H1 (cell line): ENCODE results near the gene FKTN. TPM values are rescaled to one million over a fixed set of nuclear protein-coding genes. Genes with fewer than 3 reads are reported as not detected.

Source experiments
- CTCF ChIA-PET: fragments of 300-600 bp; sonication (Branson Sonifier 250); formaldehyde crosslinking; loops from one replicate; lab custom pipeline; 2021; ENCODE audit not compliant: partially characterized antibody; lab: Charles Lee
- POLR2A ChIA-PET: fragments of 300-600 bp; sonication (Branson Sonifier 250); formaldehyde crosslinking; loops from one replicate; lab custom pipeline; 2021; ENCODE audit warnings: inconsistent platforms; ENCODE audit not compliant: partially characterized antibody; lab: Charles Lee
- DNase-seq, 2 experiments: peaks; one replicate each; pipeline versions ENCODE4 v3.0.0 to v3.0.0-alpha.2; 2010 to 2022; ENCODE audit warnings: low spot score in 2 of 2, low read depth in 1 of 2, mixed read lengths in 1 of 2
- FAIRE-seq: peaks from 2 replicates; lab custom pipeline; 2011; peaks lifted over from hg19 to GRCh38; lab: Jason Lieb, UNC
- H2AFZ ChIP-seq: 2 replicates; pipeline ENCODE4 v1.8.1; 2012; ENCODE audit warnings: low read length, inconsistent platforms
- H2AK5ac ChIP-seq: 2 replicates; pipeline ENCODE4 v1.6.1; 2013; ENCODE audit warnings: low read depth, low read length
- H2BK120ac ChIP-seq: replicated peaks from 2 replicates; pipeline ENCODE3; 2013; ENCODE audit warnings: low read depth, low read length, inconsistent platforms
- H2BK12ac ChIP-seq: 2 replicates; pipeline ENCODE4 v1.6.1; 2013; ENCODE audit warnings: low read depth, low read length
- H2BK15ac ChIP-seq: 2 replicates; pipeline ENCODE4 v1.6.1; 2013; ENCODE audit warnings: low read length
- H2BK20ac ChIP-seq: 2 replicates; pipeline ENCODE4 v1.6.1; 2013; ENCODE audit warnings: low read length
- H2BK5ac ChIP-seq: 2 replicates; pipeline ENCODE4 v1.6.1; 2013; ENCODE audit warnings: low read depth, low read length
- H3K14ac ChIP-seq: 2 replicates; pipeline ENCODE4 v1.6.1; 2013; ENCODE audit warnings: inconsistent platforms; ENCODE audit not compliant: insufficient read length
- H3K18ac ChIP-seq: 2 replicates; pipeline ENCODE4 v1.6.1; 2013; ENCODE audit warnings: low read length; ENCODE audit errors: extremely low read depth
- H3K23ac ChIP-seq: 2 replicates; pipeline ENCODE4 v1.6.1; 2013; ENCODE audit warnings: inconsistent platforms; ENCODE audit not compliant: insufficient read length
- H3K23me2 ChIP-seq: 2 replicates; pipeline ENCODE4 v1.6.1; 2013; ENCODE audit warnings: low read depth, low read length
- H3K27ac ChIP-seq: 2 replicates; pipeline ENCODE4 v1.6.1; 2011; ENCODE audit warnings: low read depth, low read length, inconsistent platforms
- H3K27me3 ChIP-seq, 4 experiments: replicated peaks in 1 of 4; 1 replicate in 1 of 4; 2 replicates in 3 of 4; pipeline versions ENCODE4 v1.6.1 to v1.8.1; 2011 to 2013; ENCODE audit warnings: low read length in 3 of 4, mild to moderate bottlenecking in 3 of 4, inconsistent platforms in 2 of 4, mixed read lengths in 2 of 4, moderate library complexity in 1 of 4; ENCODE audit not compliant: control insufficient read depth in 3 of 4, insufficient read depth in 3 of 4; ENCODE audit errors: extremely low read depth in 1 of 4
- H3K36me3 ChIP-seq, 4 experiments: 2 replicates each; pipeline versions ENCODE4 v1.6.1 to v1.8.1; 2011 to 2013; ENCODE audit warnings: mild to moderate bottlenecking in 4 of 4, low read length in 3 of 4, moderate library complexity in 2 of 4, control low read depth in 1 of 4, inconsistent platforms in 1 of 4; ENCODE audit not compliant: insufficient read depth in 4 of 4, control insufficient read depth in 2 of 4
- H3K4ac ChIP-seq: replicated peaks from 2 replicates; pipeline ENCODE3; 2013; ENCODE audit warnings: low read length, low read depth, mixed read lengths, inconsistent platforms; ENCODE audit not compliant: insufficient read length
- H3K4me1 ChIP-seq, 4 experiments: replicated peaks in 1 of 4; 1 replicate in 1 of 4; 2 replicates in 3 of 4; pipeline versions ENCODE4 v1.6.1 to v1.8.1; 2011 to 2013; ENCODE audit warnings: low read length in 3 of 4, inconsistent platforms in 2 of 4, mixed read lengths in 1 of 4; ENCODE audit not compliant: insufficient read depth in 4 of 4, control insufficient read depth in 3 of 4
- H3K4me2 ChIP-seq, 2 experiments: 2 replicates each; pipeline versions ENCODE4 v1.6.1 to v1.8.1; 2011 to 2013; ENCODE audit warnings: low read depth in 2 of 2, low read length in 2 of 2, control low read depth in 1 of 2, inconsistent platforms in 1 of 2, mild to moderate bottlenecking in 1 of 2; ENCODE audit not compliant: insufficient read depth in 1 of 2
- H3K4me3 ChIP-seq, 4 experiments: fragments of 200-600, 300-600 bp in 1 of 4; sonication (generic), shearing (Covaris generic), sonication (Bioruptor Twin) in 1 of 4; 2 replicates each; pipeline versions ENCODE4 v1.5.1 to v1.8.1; 2011 to 2016; ENCODE audit warnings: low read length in 4 of 4, low read depth in 3 of 4, control low read depth in 2 of 4, inconsistent platforms in 2 of 4, mild to moderate bottlenecking in 2 of 4, mixed read lengths in 1 of 4, moderate library complexity in 1 of 4; ENCODE audit not compliant: insufficient read depth in 2 of 4; ENCODE audit errors: extremely low read depth in 1 of 4
- H3K56ac ChIP-seq: replicated peaks from 2 replicates; pipeline ENCODE3; 2013; ENCODE audit warnings: low read depth, mild to moderate bottlenecking, mixed read lengths, low read length, inconsistent platforms; ENCODE audit not compliant: insufficient read length
- H3K79me1 ChIP-seq: 2 replicates; pipeline ENCODE4 v1.6.1; 2013; ENCODE audit warnings: low read depth, low read length, control low read depth
- H3K79me2 ChIP-seq, 2 experiments: 2 replicates each; pipeline versions ENCODE4 v1.6.1 to v1.8.1; 2012 to 2013; ENCODE audit warnings: low read length in 2 of 2, mild to moderate bottlenecking in 2 of 2, inconsistent platforms in 1 of 2; ENCODE audit not compliant: insufficient read depth in 2 of 2, control insufficient read depth in 1 of 2
- H3K9ac ChIP-seq, 4 experiments: replicated peaks in 1 of 4; 1 replicate in 1 of 4; 2 replicates in 3 of 4; pipeline versions ENCODE4 v1.6.1 to v1.8.1; 2011 to 2013; ENCODE audit warnings: low read depth in 3 of 4, low read length in 3 of 4, control low read depth in 2 of 4, mild to moderate bottlenecking in 2 of 4, moderate library complexity in 2 of 4, inconsistent platforms in 1 of 4; ENCODE audit errors: extremely low read depth in 1 of 4
- H3K9me3 ChIP-seq, 2 experiments: 2 replicates each; pipeline versions ENCODE4 v1.6.1 to v1.8.1; 2012 to 2013; ENCODE audit warnings: mild to moderate bottlenecking in 2 of 2, moderate library complexity in 2 of 2, control low read depth in 1 of 2, inconsistent platforms in 1 of 2, low read depth in 1 of 2, low read length in 1 of 2, mixed read lengths in 1 of 2; ENCODE audit not compliant: insufficient read depth in 2 of 2
- H4K20me1 ChIP-seq, 2 experiments: replicated peaks in 1 of 2; 2 replicates each; pipeline versions ENCODE3 to v1.8.1; 2011 to 2013; ENCODE audit warnings: inconsistent platforms in 2 of 2, low read length in 2 of 2, mild to moderate bottlenecking in 1 of 2; ENCODE audit not compliant: insufficient read depth in 2 of 2, control insufficient read depth in 1 of 2
- H4K5ac ChIP-seq: 2 replicates; pipeline ENCODE4 v1.6.1; 2013; ENCODE audit warnings: low read length, low read depth, mixed read lengths, inconsistent platforms; ENCODE audit not compliant: insufficient read length
- H4K8ac ChIP-seq: 2 replicates; pipeline ENCODE4 v1.8.0; 2013; ENCODE audit warnings: mild to moderate bottlenecking, moderate library complexity, low read length, inconsistent platforms; ENCODE audit not compliant: insufficient read depth; ENCODE audit errors: extremely low read depth
- H4K91ac ChIP-seq: replicated peaks from 2 replicates; pipeline ENCODE3; 2013; ENCODE audit warnings: low read length, mixed read lengths, inconsistent platforms; ENCODE audit not compliant: insufficient read length
- ATF2 ChIP-seq: IDR thresholded peaks from 2 replicates; pipeline ENCODE4 v1.6.1; 2012; ENCODE audit warnings: low read length, inconsistent platforms
- CTCF ChIP-seq, 3 experiments: IDR thresholded peaks; 1 replicate in 2 of 3; 2 replicates in 1 of 3; pipeline versions ENCODE4 v1.5.1 to v1.6.1; 2011; ENCODE audit warnings: low read length in 3 of 3, mild to moderate bottlenecking in 3 of 3, inconsistent platforms in 2 of 3, low read depth in 1 of 3, moderate library complexity in 1 of 3; ENCODE audit not compliant: insufficient read depth in 1 of 3; ENCODE audit errors: control extremely low read depth in 1 of 3
- EGR1 ChIP-seq: IDR thresholded peaks from 2 replicates; pipeline ENCODE4 v1.6.1; 2011; ENCODE audit warnings: low read depth, low read length, borderline replicate concordance
- WGBS, 2 experiments: shearing (Covaris generic) in 1 of 2; methylation state at CpG; one replicate each; pipeline versions ENCODE4 v1.1.6 to v1.1.7; 2013 to 2015; ENCODE audit warnings: low lambda C conversion rate in 2 of 2, mixed read lengths in 2 of 2, inconsistent platforms in 1 of 2, low coverage in 1 of 2, missing lambda C conversion rate in 1 of 2; ENCODE audit not compliant: insufficient replicate concordance in 2 of 2, insufficient coverage in 1 of 2, insufficient read length in 1 of 2; ENCODE audit errors: extremely low coverage in 1 of 2, missing lambda C conversion rate in 1 of 2; 5-methylcytosine and 5-hydroxymethylcytosine counted together
- polyA plus RNA-seq, 7 experiments: library from polyadenylated mRNA; depleted of rRNA in 3 of 7; stranded (reverse) in 5 of 7; unstranded in 2 of 7; fragments of >200 nt in 5 of 7; fragments of 200-250 nt in 2 of 7; gene quantifications; 1 replicate in 5 of 7; 2 replicates in 1 of 7; 4 replicates in 1 of 7; pipeline versions ENCODE4 v1.2.1 to v1.2.3, GENCODE V29; 2011 to 2013; ENCODE audit warnings: missing spikeins in 2 of 7, mixed read lengths in 2 of 7
- total RNA-seq: library from RNA; stranded (reverse); fragmentation: NEBNext Ultra II Directional; extraction: Animal tissue kit (Norgen Biotek cat#: 25700); gene quantifications from 2 replicates; pipeline ENCODE4 v1.2.1, GENCODE V29; 2021

The FKTN gene
- total and polyA plus RNA-seq, 2 of the 8 experiments (the other 6 are each of a cell fraction or from before 2014, with no cell fraction given), result 2.7 to 13.4 TPM

- Histone ChIP-seq H4K8ac (no peak overlapping the region; the same call in 1 of the 2 replicates), H4K20me1 (no peaks in the 10 kb centered on the region), H3K56ac (no peak overlapping the region), H3K27me3 (peaks cover 10 to 31% (median 16%) of the 10 kb centered on the region in 4 experiments; a peak in 6 of 7 replicates), H3K4me3 (no peak overlapping the region), H2BK12ac (no peak overlapping the region), H3K9me3 (no peaks in the 10 kb centered on the region), H4K5ac (no peak overlapping the region), H2AK5ac (no peak overlapping the region), H3K27ac (no peak overlapping the region), H4K91ac (no peak overlapping the region), H2BK5ac (no peak overlapping the region), H3K4ac (no peak overlapping the region), H3K9ac (no peak overlapping the region), H2AFZ (no peak overlapping the region), H2BK20ac (no peak overlapping the region), H3K23me2 (peaks cover 3% of the 10 kb centered on the region; the same call in 1 of the 2 replicates), H2BK120ac (no peak overlapping the region), H3K36me3 (no peaks in the 10 kb centered on the region; a peak in 1 of 8 replicates), H3K79me2 (no peaks in the 10 kb centered on the region), H3K4me2 (no peak overlapping the region), H2BK15ac (no peak overlapping the region), H3K79me1 (no peaks in the 10 kb centered on the region), H3K23ac (peak overlapping the region; percentile 4), H3K18ac (no peak overlapping the region), H3K14ac (no peak overlapping the region), H3K4me1 (peaks cover 0 to 4% (median under 1%) of the 10 kb centered on the region in 4 experiments; a peak in 3 of 7 replicates)
- ChIA-PET CTCF (interaction anchor here (1.0 to 2.1 kb wide), 2 partner anchors 23 to 30 kb away, joined by 3 to 8 read pairs; no protein-coding TSS in a partner anchor), POLR2A (no interaction called here)
- TF ChIP-seq CTCF (IDR thresholded peaks at IDR 0.05; ENCODE audit: control extremely low read depth in 1 of 3, insufficient read depth in 1 of 3, low read depth in 1 of 3, low read length in 3 of 3) (no peak), ATF2 (no peak), EGR1 (no peak)
- DNase-seq (no peak), FAIRE-seq (no peak)
- 90% methylated on average over 4 of the region's 4 CpGs; no CpG with 5 or more reads in 1 of the 2 experiments for WGBS, 2 experiments
Observed at GRCh38 chr9:105661011-105661410, 103.1 kb downstream of the FKTN start.
